NT2/D1 (cell line): ENCODE measurements around the gene OR8S1.

Experiments used
- SUZ12 ChIP-seq: IDR thresholded peaks from 2 replicates; pipeline ENCODE4 v1.6.1; 2011; ENCODE audit not compliant: insufficient read length, insufficient read depth; ENCODE audit errors: extremely low read depth
- ZNF274 ChIP-seq: IDR thresholded peaks from 2 replicates; pipeline ENCODE4 v1.6.1; 2011; ENCODE audit warnings: mild to moderate bottlenecking, low read depth, low read length

DNA sequence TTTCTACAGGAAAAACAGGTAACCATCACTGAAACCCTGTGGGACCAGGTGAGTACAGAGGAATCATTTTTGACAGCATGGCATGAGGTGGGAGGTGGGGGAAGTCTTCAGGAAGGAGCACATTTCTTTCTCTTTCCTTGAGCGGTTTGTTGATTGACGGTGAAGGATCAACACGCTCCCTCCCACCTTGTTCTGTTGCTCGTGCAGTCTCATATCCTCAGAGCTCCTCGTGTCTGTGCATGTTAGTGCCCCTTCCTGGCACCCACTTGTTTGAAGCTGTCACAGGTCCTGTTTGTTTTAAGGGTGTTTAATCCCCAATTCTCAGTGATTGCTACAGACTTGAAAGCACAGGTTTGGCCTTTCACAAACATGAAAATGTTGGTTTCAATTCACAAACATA is 38.8 kb upstream of the OR8S1 start:
- TF ChIP-seq SUZ12 (no peak), ZNF274 (no peak)
